IPS-18a (cell line): ENCODE data around the gene THSD7B.

Experiments
- H3K27ac ChIP-seq: one replicate; pipeline ENCODE4 v1.5.1; 2013; ENCODE audit warnings: low read length
- H3K27me3 ChIP-seq: one replicate; pipeline ENCODE4 v1.6.1; 2013; ENCODE audit warnings: mild to moderate bottlenecking, low read length; ENCODE audit not compliant: control insufficient read depth, insufficient read depth
- H3K36me3 ChIP-seq: one replicate; pipeline ENCODE4 v1.6.1; 2013; ENCODE audit warnings: low read depth, low read length; ENCODE audit not compliant: control insufficient read depth
- H3K4me1 ChIP-seq: one replicate; pipeline ENCODE4 v1.6.1; 2013; ENCODE audit warnings: low read depth, low read length; ENCODE audit not compliant: control insufficient read depth
- H3K4me3 ChIP-seq: one replicate; pipeline ENCODE4 v1.5.1; 2013; ENCODE audit warnings: low read length
- H3K9ac ChIP-seq: one replicate; pipeline ENCODE4 v1.6.1; 2013; ENCODE audit warnings: mild to moderate bottlenecking, low read length, moderate library complexity
- H3K9me3 ChIP-seq: one replicate; pipeline ENCODE4 v1.6.1; 2013; ENCODE audit warnings: low read depth, low read length; ENCODE audit not compliant: control insufficient read depth

The THSD7B gene

DNA sequence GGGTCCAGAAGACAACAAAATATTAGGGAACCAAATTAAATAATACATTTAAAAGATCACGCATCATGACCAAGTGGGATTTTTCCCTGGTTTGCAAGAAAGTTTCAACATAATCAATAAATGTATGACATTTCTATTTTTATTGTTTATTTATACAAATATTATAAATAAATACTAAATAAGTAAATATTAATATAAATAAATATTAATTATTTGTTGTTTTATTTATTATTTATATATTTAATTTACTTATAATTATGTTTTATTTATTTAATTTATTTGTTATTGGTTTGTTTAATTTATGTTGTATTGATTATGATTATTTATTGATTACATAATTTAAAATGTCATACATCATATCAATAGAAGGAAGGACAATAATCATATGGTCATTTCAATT, 956.4 kb downstream of the THSD7B start:
- Histone ChIP-seq H3K4me3 (no peak overlapping the region), H3K9ac (no peak overlapping the region)

GRCh38 chr2:137724912-137725311, 959.6 kb downstream of the THSD7B start:
- Histone ChIP-seq H3K9me3 (no peaks in the 10 kb centered on the region), H3K4me3 (no peak overlapping the region), H3K27ac (no peak overlapping the region), H3K27me3 (no peaks in the 10 kb centered on the region), H3K9ac (no peak overlapping the region), H3K36me3 (no peaks in the 10 kb centered on the region), H3K4me1 (peaks cover 27% of the 10 kb centered on the region)

More for the DNA sequence above, 956.4 kb downstream of the THSD7B start:
- peaks cover 12% of the 10 kb centered on the region for H3K4me1 ChIP-seq
- H3K9me3 ChIP-seq: no peaks in the 10 kb centered on the region
- no peaks in the 10 kb centered on the region for H3K36me3 ChIP-seq
- H3K27ac ChIP-seq: no peak overlapping the region
- H3K27me3 ChIP-seq: no peaks in the 10 kb centered on the region
